Ectodermal cell (in vitro differentiated cells): ENCODE data around the gene PTRH1.
A peak's percentile ranks its signal among the peaks of the same experiment; 100 is the strongest.

Experiments
- H3K27ac ChIP-seq: 2 replicates; pipeline ENCODE4 v1.7.0; 2013; ENCODE audit warnings: mild to moderate bottlenecking, low read depth, low read length; ENCODE audit not compliant: insufficient read depth, poor library complexity, severe bottlenecking
- H3K27me3 ChIP-seq: 2 replicates; pipeline ENCODE4 v1.7.0; 2013; ENCODE audit warnings: mild to moderate bottlenecking, low read length; ENCODE audit not compliant: insufficient read depth, control insufficient read depth, poor library complexity, severe bottlenecking
- H3K36me3 ChIP-seq: one replicate; pipeline ENCODE4 v1.7.0; 2013; ENCODE audit warnings: low read length; ENCODE audit not compliant: control insufficient read depth, insufficient read depth
- H3K4me1 ChIP-seq: one replicate; pipeline ENCODE4 v1.7.0; 2013; ENCODE audit warnings: low read length; ENCODE audit not compliant: control insufficient read depth, insufficient read depth
- H3K4me3 ChIP-seq: 2 replicates; pipeline ENCODE4 v1.7.0; 2013; ENCODE audit warnings: low read depth, low read length, control low read depth; ENCODE audit not compliant: insufficient read depth
- H3K9me3 ChIP-seq: 2 replicates; pipeline ENCODE4 v1.7.0; 2013; ENCODE audit warnings: mild to moderate bottlenecking, low read length, moderate library complexity; ENCODE audit not compliant: control insufficient read depth
- WGBS, 2 experiments: methylation state at CpG; one replicate each; pipeline ENCODE4 v1.1.7; 2013; ENCODE audit warnings: missing lambda C conversion rate in 2 of 2; 5-methylcytosine and 5-hydroxymethylcytosine counted together

PTRH1 gene

DNA sequence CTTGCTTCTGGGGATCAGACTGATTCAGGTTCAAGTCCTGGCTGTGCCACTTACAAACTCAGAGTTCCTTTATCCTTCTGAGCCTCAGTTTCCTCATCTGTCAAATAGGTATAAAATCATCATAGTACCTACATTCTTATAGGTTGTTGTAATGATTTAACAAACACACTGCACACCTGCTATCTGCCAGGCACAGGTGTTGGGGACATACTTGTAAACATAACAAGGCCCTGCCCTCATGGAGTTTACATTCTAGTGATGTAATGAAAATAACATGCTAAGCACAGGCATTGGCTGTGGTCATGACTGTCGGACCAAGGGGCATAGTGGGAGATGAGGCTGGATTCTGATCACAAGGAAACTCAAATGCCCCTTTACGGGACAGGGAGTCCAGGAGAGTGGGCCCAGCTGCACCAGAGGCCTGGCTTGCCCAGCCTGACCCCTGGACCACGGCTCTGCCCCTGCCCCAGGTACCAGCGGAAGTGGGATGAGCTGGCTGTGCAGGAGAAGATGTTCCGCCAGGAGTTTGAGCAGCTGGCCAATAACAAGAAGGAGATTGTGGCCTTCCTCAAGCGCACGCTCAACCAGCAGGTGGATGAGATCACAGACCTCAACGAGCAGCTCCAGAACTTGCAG lies 6.4 kb downstream of the PTRH1 start:
- Histone ChIP-seq H3K9me3 (no peaks in the 10 kb centered on the region), H3K27me3 (peaks cover 1% of the 10 kb centered on the region), H3K4me3 (no peak overlapping the region), H3K36me3 (no peaks in the 10 kb centered on the region), H3K4me1 (peaks cover 19% of the 10 kb centered on the region), H3K27ac (no peak overlapping the region)
- 96% methylated on average over 8 of the region's 8 CpGs for WGBS, 2 experiments

GRCh38 chr9:127707766-127708165 lies 7.7 kb downstream of the PTRH1 start:
- no peak overlapping the region for H3K27ac ChIP-seq
- no peaks in the 10 kb centered on the region for H3K36me3 ChIP-seq
- WGBS, 2 experiments, result 69 to 71% methylated on average over 5 of the region's 5 CpGs
- peaks cover 19% of the 10 kb centered on the region for H3K4me1 ChIP-seq
- H3K27me3 ChIP-seq, result no peaks in the 10 kb centered on the region
- no peak overlapping the region for H3K4me3 ChIP-seq
- H3K9me3 ChIP-seq, result no peaks in the 10 kb centered on the region

- Histone ChIP-seq H3K27me3 (no peaks in the 10 kb centered on the region), H3K36me3 (no peaks in the 10 kb centered on the region), H3K27ac (no peak within 1 kb of the TSS), H3K4me1 (peaks cover 14% of the 10 kb centered on the region), H3K4me3 (no peak within 1 kb of the TSS), H3K9me3 (no peaks in the 10 kb centered on the region)
- 80 to 81% methylated on average over 11 of the region's 11 CpGs for WGBS, 2 experiments
Measured at GRCh38 chr9:127706836-127707241, 8.6 kb downstream of the PTRH1 start, which contains the start of gene CFAP157. Gene CFAP157, plus strand, starts transcription at chr9:127706988. Its CDS starts 44 bp downstream, at chr9:127707032.

DNA sequence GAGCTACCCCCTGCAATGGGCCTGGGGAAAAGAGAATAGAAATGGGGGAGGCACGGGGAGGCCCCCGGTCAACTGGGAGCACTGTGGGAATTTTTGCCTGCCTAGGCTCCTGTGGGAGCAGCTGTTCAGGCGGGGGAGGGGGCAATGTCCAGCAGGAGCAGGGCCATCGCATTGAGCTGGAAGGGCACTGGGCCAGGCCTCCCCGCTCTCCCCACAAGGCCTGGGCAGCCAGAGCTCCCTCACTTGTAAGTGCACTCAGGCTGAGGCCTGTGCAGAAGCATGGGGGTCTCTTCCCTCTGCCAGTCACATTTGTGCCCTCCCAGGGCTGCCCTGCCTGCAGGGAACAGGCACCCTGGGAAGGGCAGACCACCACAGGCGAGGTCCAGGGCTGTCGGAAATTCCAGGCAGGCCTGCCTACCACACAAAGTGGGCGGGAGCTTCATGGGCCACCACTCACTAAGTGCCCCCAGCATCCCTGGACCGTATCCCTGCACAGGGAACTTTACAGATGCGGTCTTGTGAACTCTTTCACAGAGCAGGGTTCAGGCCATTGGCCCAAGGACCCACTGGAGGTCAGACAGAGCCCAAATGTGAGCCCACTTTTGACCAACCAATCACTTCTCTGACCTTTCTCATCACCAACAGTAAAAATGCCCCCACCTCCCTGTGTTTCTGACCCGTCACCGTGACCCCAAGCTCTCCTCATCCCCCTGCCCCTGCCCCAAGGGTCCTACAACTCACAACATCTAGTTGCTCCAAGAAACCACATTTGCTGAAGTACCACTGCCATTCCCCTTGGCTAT lies 9.7 kb downstream of the PTRH1 start:
- Histone ChIP-seq H3K36me3 (no peaks in the 10 kb centered on the region), H3K4me1 (peaks cover 9% of the 10 kb centered on the region), H3K27ac (no peak overlapping the region), H3K9me3 (no peaks in the 10 kb centered on the region), H3K4me3 (no peak overlapping the region), H3K27me3 (no peaks in the 10 kb centered on the region)
- 83 to 88% methylated on average over 12 of the region's 12 CpGs for WGBS, 2 experiments

GRCh38 chr9:127703289-127703946 lies 12.0 kb downstream of the PTRH1 start:
- 88 to 90% methylated on average over 9 of the region's 9 CpGs for WGBS, 2 experiments
- H3K9me3 ChIP-seq, result no peaks in the 10 kb centered on the region

DNA sequence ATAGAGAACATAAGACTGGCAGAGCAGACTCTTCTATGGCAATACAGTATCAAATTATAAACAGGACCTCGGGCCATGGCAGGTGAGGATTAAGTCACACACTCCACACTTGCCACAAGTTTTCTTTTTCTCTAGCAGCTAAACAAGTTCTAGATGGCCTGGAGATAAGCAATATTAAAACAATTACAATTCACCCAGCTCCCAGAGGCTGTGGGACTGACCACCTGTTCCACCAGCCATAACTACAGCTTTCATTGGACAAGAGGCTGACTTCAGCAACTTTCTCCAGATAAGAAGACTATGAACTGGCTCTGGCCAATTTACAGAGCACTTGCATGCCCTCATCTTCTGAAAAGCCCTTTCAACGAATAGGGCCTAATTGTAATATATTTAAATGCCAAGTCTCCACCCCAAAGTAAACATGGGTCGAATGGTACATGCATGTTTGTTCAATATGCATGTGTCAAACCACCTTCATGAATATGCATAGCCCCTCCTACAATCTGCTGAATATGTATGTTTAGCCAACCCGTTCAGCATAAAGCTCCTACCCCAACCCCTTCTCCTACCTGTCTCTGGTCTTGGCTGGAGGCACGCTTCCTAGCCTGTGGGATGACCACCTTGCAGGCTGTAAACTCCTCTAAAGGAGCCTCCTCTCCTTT lies 14.7 kb downstream of the PTRH1 start:
- H3K9me3 ChIP-seq, result no peaks in the 10 kb centered on the region
- no peaks in the 10 kb centered on the region for H3K27me3 ChIP-seq
- peaks cover 6% of the 10 kb centered on the region for H3K4me1 ChIP-seq
- H3K27ac ChIP-seq, result no peak overlapping the region
- WGBS, 2 experiments, result 90 to 93% methylated on average over 5 of the region's 5 CpGs
- no peak overlapping the region for H3K4me3 ChIP-seq
- no peaks in the 10 kb centered on the region for H3K36me3 ChIP-seq

More at GRCh38 chr9:127703289-127703946, 12.0 kb downstream of the PTRH1 start:
- Histone ChIP-seq H3K27me3 (no peaks in the 10 kb centered on the region), H3K4me1 (peaks cover 9% of the 10 kb centered on the region), H3K4me3 (no peak overlapping the region), H3K27ac (no peak overlapping the region), H3K36me3 (no peaks in the 10 kb centered on the region)

- no peaks in the 10 kb centered on the region for H3K27me3 ChIP-seq
- WGBS, 2 experiments, result 95 to 98% methylated on average over 2 of the region's 2 CpGs
- no peak overlapping the region for H3K4me3 ChIP-seq
- no peaks in the 10 kb centered on the region for H3K9me3 ChIP-seq
- no peaks in the 10 kb centered on the region for H3K36me3 ChIP-seq
- H3K27ac ChIP-seq, result no peak overlapping the region
- peaks cover under 1% of the 10 kb centered on the region for H3K4me1 ChIP-seq
Measured at GRCh38 chr9:127700140-127700539, 15.3 kb downstream of the PTRH1 start.

DNA sequence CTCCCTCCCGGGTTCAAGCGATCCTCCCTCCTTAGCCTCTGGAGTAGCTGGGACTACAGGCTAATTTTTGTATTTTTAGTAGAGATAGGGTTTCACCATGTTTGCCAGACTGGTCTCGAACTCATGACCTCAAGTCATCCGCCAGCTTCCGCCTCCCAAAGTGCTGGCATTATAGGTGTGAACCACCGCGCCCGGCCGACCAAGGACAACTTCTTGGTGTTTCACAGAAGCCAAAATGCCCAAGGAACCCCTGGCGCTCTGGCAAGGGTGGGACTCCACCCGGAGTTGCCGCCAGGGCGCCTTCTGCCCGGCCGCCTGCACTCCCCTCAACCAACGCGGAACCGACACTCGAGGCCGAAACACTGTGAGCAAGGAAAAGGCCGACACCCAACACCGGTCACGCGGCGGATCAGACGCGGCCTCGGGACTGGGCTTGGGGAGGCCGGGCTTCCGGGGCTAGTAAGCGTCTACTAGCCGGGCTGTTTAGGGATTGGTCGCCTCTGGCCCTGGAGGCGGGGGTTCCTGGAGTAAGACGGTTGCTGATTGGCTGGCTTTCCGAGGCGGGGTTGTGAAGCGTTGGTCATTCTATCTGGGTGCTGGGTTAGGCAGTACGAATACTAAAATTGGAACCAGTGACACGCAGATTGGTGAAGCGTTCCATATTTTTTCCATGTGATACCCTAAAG lies 16.3 kb downstream of the PTRH1 start:
- 36 to 41% methylated on average over 41 of the region's 41 CpGs for WGBS, 2 experiments
- Histone ChIP-seq H3K36me3 (no peaks in the 10 kb centered on the region), H3K27me3 (no peaks in the 10 kb centered on the region), H3K9me3 (no peaks in the 10 kb centered on the region), H3K4me1 (no peaks in the 10 kb centered on the region), H3K27ac (peak overlapping the region; percentile 26), H3K4me3 (peak overlapping the region; percentile 27)

DNA sequence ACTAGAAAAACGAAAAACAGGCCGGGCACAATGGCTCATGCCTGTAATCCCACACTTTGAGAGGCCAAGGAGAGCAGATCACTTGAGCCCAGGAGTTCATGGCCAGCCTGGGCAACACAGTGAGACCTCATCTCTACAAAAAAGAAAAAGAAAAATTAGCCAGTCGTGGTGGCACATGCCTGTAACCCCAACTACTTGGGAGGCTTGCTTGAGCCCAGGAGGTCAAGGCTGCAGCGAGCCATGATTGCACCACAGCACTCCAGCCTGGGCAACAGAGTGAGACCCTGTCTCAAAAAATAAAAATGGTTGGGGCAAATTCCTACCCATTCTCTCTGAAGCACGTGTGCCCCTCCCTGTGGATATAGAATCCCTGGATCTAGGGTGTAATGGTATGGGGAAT lies 17.1 kb downstream of the PTRH1 start:
- no peaks in the 10 kb centered on the region for H3K27me3 ChIP-seq
- no peaks in the 10 kb centered on the region for H3K4me1 ChIP-seq
- H3K36me3 ChIP-seq, result no peaks in the 10 kb centered on the region
- H3K9me3 ChIP-seq, result no peaks in the 10 kb centered on the region
- no peak overlapping the region for H3K27ac ChIP-seq
- no peak overlapping the region for H3K4me3 ChIP-seq
- WGBS, 2 experiments, result 89 to 95% methylated on average over 5 of the region's 5 CpGs
